ENCODE measurements around the gene WDR73.
"Not testable (repeated sequence)": the region's sequence is repeated elsewhere in the genome, so short reads cannot be mapped to it uniquely, and the experiment has no call there.

WDR73 gene

DNA sequence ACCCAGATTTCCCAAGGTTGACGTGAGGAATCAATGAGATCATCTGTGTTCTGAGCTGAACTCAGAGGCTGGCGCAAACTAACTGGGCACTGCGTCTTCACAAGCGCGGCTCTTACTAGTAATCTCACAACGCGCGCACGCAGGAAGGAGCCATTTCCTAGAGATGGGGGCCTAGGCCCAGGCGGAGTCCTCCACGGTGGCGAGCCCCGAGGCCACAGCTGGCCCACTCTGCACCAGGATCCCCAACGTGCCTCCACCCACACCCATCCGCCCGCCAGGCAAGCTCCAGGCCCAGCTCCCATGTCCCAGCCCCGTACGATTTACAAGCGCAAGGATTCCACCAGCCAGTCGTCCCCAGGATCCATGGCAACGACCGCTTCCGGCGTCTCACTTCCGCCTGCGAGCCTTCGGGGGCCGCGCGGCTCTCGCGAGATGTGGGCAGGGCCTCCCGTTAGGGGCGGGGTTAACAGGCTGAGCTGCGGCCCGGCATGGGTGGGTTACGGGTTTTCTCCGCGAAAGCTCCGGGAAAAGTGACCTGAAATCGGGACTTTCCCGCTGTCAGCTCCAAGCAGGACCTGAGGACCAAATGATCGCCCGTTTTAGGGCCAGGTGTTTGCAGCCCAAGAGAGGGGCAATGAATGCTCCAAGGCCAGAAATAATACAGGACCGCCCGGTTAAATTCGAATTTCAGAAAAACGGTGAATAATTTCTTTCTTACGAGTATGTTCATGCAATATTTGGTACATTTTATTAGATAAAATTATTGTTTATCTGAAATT is at the start of gene WDR73:
Gene WDR73, minus strand, starts transcription at position 374 of the 779 bp plus-strand sequence. Its CDS starts 9 bp downstream, at position 365.
- peak; percentile 85 to 97 for DNase-seq

DNA sequence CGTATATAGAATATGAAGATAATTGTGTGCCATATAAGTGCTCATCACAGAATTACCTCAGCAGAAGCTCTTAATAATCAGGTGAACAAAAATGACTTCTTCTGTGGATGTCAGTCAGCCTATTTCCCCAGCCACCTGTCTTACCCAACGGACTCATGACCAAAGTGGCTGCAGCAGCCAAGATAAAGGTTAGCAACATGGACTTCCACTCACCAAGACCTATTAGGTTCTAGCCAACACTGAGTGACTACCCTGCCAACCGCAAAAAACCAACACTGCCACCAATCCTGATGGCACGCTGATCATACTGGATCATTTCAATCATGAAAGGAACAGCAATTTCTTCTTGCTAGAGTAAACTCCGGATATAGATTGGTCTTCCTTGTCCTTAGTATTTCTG is 49.7 kb upstream of the WDR73 start:
- no peak for DNase-seq

DNA sequence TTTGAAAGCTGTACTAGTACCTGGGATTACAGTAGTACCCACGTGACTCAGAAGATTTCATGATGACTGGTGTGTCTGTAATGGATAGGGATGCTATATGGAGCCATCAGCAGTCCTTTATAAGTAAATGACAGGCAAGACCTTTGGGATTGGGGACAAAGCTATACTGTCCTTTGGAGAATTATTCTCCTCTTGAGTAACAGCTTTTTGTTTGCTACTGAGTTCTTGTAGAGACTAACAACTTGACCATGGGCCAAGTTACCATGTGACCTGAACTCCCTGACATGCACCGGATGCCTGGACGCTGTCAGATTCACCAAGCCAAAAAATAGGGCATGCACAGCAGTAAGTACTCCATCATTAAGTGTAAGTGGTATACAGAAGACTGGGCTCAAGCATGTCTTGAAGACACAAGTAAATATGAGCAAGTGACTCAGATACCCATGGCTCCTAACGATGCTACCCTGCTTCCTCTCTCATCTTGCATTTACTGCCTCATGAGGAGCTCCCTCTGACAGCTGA is 48.9 kb upstream of the WDR73 start:
- DNase-seq, result no peak

DNA sequence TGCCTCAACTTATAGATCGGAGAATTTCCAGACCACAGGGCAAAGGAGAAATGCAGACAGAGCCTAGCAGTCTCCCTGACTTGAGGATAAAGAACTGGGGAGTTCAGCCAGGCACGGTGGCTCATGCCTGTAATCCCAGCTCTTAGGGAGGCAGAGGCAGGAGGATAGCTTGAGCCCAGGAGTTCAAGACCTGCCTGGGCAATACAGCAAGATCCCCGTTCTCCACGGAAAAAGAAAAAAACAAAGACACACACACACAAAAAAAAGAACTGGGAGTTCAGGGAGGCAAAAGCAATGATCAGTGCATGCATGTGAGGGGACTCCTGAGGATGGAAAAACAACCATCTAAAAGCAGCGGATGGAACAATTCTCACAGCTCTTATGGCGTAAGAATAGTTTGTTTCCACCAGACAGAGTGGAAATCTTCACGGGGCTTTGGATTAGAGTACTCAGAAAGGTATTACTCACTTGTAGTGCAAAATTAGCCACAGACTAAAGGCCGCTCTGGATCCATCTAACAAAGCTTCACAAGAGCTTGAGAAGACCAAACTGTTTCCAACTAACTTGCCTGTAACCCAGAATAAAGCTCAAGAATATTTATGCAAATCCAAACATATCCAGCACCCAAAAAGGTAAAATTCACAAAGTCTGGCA is 45.6 kb upstream of the WDR73 start:
- no peak for DNase-seq

DNA sequence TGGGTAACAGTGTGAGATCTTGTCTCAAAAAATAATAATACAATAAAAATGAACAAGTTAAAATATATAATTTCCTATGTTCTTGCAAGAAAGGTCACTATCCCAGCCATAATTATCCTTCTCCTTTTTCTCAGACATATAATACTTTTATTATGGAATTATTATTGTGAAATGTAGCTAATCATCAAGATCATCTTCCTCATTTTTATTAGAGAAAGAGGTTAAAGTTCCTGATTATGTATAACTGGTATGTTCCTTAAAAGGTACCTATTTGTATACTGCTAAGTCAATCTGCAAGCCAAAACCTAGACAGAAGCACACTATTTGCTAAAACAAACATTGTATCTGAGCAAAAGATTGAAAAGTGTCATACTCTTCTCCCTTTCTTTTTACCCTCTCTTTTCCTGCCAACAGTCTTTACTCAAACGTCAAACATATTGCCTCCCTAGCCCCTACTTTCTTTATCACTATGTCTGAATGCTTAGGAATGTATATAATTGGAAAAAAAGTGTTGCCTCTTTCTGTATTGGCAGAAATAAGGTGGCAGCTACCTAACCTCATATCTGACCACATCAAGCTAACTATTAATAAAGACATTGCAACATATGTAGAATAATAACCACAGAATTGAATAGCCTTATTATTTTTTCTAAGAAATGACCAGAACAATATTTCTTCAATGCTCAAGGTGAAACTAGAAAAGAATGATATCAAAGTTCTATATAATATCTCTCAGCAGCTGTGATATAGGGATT is 43.3 kb upstream of the WDR73 start:
- no peak for DNase-seq

DNA sequence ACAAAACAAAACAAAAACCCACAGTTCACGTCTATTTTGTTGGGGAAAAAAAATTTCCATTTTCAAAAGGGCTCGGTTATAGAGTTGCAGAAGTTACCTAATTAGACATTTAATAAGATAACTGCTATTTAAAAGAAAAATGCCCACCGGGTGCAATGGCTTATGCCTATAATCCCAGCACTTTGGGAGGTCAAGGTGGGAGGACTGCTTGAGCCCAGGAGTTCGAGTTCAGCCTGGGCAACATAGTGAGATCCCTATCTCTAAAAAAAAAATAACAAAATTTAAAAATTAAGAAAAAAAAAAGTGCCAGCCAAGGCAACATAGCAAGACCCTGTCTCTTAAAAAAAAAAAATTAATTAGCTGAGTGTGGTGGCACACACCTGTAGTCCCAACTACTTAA is 42.7 kb upstream of the WDR73 start:
- DNase-seq, result no peak

DNA sequence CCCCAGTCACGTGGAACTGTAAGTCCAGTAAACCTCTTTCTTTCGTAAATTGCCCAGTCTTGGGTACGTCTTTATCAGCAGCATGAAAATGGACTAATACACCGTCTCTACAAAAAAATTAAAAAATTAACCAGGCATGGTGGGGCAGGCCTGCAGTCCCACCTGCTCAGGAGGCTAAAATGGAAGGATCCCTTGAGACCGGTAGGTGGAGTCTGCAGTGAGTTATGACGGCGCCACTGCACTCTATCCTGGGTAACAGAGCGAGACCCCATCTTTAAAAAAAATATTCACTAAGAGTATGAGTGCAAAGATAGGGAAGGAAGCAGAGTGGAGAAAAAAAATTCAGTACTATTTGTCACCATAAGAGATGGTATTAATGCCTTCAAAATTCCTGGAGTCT is 36.3 kb upstream of the WDR73 start:
- no peak for DNase-seq

DNA sequence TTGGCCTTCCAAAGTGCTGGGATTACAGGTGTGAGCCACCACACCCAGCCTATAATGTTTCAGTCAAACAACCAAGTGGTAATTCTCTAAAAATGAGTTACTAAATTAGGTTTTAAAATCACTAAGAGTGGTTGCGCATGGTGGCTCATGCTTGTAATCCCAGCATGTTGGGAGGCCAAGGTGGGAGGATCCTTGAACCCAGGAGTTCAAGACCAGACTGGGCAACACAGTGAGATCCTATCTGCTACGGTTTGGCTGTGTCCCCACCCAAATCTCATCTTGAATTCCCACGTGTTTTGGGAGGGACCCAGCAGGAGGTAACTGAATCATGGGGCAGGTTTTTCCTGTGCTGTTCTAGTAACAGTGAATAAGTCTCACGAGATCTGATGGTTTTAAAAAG is 35.8 kb upstream of the WDR73 start:
- no peak for DNase-seq

DNA sequence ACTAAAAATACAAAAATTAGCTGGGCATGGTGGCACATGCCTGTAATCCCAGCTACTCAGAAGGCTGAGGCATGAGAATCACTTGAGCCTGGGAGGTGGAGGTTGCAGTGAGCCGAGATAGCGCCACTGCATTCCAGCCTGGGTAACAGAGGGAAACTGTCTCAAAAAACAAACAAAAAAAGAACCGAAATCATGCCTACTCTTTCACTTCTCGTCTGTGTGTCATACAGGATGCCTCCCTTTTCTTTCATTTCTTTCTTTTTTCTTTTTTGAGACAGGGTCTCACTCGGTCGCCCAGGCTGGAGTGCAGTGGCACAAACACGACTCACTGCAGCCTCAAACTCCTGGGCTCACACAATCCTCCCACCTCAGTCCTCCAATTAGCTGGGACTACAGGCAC is 32.4 kb upstream of the WDR73 start:
- not testable (repeated sequence) for DNase-seq

DNA sequence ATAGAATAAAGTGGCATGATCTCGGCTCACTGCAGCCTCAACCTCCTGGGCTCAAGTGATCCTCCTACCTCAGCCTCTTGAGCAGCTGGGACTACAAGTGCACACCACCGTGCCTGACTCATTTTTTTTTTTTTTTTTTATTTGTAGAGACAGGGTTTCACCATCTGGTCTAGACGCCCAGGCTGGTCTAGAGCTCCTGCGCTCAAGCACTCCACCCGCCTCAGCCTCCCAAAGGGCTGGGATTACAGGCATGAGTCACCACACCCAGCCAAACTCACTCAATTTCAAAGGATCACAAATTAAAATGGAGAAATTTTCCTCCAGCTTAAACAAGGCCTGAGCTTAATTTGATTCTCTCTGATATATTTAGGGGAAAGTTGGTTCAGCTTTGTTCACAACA is 31.2 kb upstream of the WDR73 start:
- no peak for DNase-seq

DNA sequence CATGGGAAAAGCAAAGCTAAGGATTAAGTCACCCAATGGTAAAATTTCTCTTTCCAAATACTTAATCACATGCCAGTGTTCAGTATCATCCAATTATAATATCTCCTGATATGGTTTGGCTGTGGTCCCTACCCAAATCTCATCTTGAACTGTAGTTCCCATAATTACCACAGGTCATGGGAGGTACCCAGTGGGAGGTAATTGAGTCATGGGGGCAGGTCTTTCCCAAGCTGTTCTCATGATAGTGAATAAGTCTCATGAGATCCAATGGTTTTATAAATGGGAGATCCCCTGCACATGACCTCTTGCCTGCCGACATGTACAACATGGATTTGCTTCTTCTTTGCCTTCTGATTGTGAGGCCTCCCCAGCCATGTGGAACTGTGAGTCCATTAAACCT is 30.0 kb upstream of the WDR73 start:
- DNase-seq, result no peak

DNA sequence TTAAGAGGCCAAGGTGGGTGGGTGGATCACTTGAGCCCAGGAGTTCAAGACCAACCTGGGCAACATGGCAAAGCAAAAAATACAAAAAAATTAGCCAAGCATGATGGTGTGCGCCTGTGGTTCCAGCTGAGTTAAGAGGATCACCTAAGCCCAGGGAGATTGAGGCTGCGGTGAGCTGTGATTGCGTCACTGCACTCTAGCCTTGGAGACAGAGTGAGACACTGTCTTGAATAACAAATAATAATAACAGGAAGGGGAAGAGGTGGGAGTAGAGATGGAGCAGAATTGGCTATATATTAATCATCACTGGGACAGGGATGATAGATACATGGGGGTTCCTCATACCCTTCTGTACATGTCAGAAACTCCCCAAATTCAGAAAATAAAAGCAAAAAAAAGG is 27.7 kb upstream of the WDR73 start:
- DNase-seq, result no peak

DNA sequence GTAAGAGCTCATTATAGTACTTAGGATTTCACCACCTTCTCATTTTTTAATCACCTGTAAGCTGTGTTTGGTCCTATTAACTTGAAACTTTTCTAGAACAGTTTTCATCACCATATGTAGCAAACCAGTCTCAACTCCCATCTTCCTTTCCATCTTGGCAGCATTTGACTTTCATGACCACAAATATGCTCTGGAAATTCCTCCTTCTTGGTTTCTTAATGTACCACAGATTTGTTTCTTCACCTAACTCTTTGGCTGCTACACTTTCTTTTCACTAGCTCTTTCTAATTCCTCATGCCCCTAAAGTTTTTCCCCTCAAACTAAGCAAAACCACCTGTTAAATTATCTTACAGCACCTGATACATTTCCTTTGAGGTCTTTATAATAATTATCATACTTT is 17.1 kb upstream of the WDR73 start:
- DNase-seq, result no peak

DNA sequence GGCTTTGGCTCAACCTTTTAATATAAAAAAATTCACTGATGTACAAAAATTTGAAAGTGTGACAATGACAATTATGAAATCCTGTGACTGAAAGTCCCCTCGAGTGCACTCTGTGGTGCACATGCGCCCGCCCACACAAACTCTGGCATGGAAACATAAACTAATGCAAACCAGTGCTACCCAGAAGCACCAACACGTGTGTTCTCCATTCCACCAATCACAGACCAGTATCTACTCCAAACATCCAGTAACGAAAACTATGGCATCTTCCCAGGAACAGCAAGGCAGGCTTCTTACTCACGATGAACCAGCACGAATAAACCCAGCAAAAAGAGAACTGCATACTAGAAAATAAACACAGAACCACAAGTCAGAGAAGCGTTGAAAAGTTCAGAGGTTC is 15.6 kb upstream of the WDR73 start:
- no peak for DNase-seq

DNA sequence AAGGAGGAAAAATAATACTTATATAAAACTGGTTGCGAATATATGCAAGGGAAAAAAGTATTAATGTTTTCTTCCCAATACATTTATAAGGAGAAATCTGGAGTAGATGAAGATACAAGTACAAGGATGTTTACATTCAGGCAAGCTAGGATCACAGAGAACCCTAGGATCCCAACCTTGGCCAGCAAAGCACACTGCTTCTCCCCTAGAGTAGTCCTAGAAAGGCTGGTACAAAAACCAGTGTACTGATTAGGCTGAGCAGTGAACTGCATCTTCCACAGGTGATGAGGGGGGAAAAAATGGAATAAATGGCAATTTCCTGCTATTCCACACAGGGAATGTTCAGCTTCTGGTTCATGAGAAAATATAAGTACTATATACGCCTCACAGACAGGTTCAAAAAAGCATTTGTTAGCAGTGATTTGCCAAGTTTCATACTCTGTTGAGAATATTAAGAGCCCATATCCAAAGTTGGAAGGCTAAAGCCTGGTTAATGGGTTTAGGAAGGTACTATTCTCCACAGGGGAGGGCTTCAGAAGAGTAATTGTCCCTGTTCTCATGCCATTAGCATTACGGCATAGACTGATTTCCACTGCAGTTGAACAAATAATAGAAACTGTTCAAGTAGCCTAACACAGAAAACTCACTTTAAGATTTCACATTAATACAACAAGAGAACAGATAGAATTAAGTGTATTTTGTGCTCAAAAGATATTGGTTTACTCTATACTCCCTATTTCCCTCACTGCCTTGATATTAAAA is 14.3 kb upstream of the WDR73 start:
- no peak for DNase-seq

DNA sequence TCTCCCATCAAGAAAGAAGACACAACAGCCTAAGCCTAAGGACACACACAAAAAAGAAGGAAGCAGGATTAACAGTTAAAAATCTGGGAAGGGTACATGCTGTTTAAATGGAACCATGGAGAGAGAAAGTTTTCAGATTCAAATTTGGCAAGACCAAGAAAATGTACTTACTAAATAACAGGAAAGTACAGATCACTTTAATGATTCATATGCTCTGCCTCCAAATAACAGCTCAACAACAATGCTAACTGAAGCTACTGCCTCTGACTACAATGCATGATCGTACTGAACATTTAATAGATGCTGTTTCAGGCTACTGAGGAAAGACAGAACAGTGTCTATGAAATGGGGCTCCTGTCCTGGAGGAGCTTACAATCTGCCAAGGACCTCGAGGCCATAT is 12.3 kb upstream of the WDR73 start:
- DNase-seq, result no peak

DNA sequence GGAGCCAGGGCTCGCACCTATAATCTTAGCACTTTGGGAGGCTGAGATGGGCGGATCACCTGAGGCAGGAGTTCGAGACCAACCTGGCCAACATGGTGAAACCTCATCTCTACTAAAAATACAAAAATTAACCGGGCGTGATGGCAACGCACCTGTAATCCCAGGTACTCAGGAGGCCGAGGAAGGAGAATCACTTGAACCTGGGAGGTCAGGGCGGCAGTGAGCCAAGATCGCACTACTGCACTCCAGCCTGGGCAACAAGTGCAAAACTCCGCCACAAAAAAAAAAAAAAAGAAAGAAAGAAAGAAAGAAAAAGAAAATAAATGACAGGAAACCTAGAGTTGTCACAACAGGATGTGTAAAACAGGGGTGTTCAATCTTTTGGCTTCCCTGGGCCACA is 6.9 kb upstream of the WDR73 start:
- DNase-seq, result no peak

DNA sequence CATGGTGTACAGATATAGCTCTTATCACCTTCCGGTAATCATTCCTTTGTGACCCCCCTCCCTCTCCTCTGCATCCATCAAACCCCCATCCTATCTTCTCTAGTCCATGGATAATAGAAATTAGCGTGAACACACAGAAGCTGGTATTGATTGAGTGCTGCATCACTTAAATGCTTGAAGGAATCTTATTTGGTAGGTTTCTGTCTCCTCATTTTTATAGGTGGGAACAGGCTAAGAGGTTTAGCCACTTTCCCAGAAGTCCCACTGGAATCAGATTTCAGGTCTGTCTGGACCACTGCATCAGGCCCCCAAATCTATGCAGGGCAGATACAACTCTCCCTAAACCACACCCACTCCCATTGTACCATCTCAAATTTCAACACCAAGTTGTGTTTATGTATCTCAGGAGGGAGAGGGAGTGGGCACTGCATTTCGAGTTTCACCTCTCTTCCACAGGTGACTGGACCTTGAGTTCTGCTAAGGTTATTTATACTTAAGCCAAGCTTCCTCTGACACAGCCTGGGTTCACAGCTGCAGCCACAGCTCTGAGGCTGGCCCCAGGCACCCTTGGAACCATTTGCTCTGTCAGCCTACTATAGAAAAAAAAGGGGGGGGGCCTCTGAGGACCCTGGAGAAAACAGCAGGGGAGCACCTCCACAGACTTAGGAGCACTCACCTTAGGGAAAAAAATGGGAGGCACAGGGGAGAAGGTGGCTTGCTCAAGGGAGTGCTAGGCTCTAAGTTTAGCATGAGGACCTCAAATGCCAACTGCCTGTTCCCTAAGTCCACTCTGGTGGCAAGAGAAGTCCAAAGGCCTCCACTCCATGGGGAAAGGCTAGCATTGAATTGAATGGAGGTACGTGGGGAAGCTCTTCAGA is 6.1 kb upstream of the WDR73 start:
- DNase-seq, result no peak

DNA sequence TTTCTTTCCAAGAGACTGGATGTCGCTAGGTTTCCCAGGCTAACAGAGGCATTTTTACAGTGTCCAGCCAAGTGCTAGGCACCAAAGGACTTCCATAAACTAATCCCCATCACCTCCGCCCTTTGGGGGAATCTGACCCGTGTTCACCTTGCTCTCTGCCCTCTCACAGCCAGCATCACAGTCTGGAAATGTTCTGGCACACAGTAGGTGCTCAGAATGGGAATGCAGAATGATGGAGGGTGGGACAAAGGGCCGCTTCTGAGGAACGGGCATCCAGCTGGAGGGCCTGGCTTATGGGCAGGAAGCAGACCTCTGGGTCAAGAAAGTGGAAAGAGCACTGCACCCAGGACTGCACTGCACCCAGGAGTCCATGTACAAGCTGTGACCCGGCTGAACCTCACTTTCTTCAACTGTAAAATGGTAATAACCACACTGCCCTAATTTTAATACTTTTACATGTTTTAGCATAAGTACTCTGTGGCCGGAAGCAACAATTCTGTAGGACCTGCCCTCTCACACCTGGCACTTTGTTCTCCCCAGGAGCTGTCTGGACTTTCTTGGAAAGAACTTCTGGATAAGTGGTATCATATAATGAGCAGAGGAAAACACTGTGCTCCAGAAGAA is 4.8 kb upstream of the WDR73 start:
- DNase-seq, result peak in 1 of 2 experiments; percentile 49

DNA sequence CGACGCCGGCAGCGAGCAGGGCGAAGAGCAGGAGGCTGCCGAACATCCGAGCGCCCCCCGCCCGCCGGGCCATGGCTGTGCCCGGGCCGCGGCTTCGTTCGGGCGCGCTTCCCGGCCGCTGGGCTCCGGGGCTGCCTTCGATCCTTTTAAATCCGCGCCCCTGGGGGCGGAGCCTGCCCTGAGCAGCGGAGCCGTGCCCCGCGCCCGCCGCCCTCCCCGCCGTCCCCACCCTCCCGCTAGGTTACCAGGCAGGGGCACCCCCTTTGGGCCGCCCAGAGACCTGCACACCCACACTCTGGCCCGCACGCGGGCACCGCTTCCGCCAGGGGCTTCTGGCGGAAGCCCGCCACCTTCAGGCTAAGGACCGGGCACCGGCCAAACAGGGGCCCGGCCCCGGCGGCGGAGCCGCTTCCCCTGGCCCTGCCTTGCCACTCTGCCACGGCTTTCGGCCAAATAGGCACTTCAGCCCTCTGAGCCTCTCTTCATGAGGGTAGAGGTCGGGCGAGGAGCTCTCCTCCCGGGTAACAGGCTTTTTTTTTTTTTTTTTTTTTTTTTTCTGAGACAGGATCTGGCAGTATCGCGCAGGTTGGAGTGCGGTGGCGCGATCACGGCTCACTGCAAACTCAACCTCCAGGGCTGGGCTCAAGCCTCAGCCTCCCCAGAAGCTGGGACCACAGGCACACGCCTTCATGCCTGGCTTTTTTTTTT is 4.2 kb upstream of the WDR73 start, which contains the start of gene NMB:
Gene NMB, minus strand, starts transcription at position 120 of the 708 bp plus-strand sequence. Its CDS starts 47 bp downstream, at position 73.
- peak; percentile 41 to 86 for DNase-seq

DNA sequence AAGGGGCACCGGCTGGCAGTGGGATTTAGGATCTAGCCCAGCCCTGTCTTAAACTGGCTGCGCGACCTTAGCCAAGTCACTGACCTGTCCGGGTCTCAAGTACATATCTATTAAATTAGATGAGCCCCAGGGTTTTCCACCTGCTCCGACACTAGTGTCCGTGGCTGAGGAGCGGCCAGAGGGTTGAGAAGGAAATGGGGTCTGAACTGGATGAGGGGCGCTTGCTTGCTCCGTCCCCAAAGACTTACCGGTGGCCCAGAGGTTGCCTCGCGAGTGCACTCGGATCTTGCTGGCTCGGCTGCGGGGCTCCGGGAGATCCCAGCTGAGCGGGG is 3.6 kb upstream of the WDR73 start:
- no peak for DNase-seq

Measured in NCI-H526 (cell line).